Fibroblast of peridontal ligament (primary cell): ENCODE results near the gene MVK.
A peak's percentile ranks its signal among the peaks of the same experiment; 100 is the strongest.

Source experiments
- DNase-seq: peaks from one replicate; pipeline ENCODE4 v3.0.0-alpha.2; 2010; ENCODE audit errors: extremely low read depth

Gene MVK

DNA sequence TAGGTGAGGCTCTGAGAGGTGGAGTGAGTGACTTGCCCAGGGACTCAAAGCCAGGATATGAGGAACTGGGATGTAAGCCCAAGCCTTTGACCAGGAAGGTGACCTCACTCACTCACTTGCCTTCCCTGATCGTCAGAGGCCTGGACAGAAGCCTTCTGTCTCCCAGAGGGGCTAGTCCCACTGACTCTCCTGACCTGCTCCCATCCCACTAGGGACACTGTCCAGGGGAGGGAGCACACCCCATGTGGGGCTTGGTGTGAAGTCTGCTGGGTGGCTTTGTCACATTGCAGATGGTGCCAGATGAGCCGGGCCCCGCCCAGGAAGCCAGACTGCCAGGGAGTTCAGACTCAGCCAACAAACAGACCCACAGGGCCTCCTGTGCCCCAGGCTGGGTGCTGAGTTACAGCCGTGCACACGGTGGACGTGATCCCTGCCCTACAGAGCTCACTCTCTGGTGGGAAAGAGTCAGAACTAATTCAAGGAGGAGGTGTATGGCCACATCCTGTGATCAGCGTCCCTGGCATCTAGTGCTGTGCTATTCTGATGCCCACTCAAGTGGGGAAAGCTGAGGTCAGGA lies 28.6 kb upstream of the MVK start:
- peak; percentile 29 for DNase-seq

DNA sequence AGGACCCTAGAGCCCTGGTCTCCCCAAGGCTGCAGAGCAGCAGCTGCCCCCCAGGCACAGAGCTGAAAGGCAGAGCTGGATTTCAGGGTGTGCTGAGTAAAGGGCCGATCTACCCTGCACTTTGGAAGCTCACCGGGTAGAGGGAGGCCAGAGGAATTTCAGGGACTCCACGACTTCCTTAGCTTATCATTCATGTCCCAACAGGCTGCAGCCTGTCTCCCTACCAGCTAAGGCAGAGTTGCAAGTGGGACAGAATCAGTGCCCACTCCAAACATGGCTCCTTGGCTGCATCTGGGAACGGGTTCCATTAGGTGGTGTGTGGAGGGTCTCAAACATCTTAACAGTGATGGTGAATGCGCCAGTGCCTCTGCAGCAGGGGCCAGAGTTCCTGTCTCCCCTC lies 27.8 kb upstream of the MVK start:
- DNase-seq = no peak

GRCh38 chr12:109547286-109547685 lies 26.3 kb upstream of the MVK start:
- DNase-seq = no peak

- DNase-seq = no peak
These were observed 25.3 kb upstream of the MVK start for GRCh38 chr12:109548258-109548657.

DNA sequence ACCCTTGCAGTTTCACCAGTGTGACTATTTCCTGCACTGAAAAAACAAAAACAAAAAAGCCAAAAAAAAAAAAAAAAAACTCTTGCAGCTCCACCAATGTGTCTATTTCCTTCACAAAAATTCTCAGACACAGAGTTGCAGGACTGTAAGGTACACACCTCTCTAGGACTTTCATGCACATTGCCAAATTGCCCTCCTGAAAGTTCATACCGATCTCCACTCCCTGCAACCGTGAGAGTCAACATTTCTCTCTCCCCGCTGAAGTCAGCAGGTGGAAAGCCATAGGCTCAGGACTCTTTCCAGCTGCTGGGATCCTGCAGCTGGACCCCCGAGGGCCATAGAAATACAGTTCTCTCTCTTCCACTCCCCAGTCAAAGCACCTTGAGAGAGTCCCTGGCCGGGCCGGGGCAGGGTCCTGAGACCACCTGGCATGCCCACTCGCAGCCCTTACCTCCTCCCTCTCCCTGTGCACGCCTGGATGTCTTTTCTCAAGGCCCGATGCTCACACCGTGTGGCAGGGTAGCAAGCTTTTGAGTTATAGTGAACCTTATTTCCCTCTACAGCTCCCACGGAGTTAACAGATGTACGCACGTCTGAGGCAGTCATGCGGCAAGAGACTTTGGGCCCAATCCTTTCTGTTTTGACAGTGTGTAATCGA lies 23.9 kb upstream of the MVK start:
- DNase-seq = no peak

GRCh38 chr12:109550281-109550680 lies 23.3 kb upstream of the MVK start:
- DNase-seq = no peak

DNA sequence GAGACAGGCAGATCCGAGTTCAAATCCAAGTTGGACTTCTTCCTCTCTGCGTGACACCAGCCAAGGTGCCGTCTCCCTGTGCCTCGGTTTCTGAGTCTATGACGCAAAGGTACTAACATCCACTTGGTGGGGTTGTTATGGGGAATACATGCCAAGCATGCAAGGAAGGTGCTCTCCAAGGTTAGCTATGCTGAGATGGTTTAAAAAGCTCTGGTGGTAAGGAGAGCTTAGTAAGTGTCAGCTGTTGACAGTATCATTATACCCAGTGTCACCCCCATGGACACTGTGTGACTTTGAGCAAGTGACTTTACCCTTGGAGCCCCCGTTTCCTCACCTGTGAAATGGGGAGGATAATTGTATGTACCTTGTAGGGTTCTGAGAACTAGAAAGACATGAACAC lies 22.5 kb upstream of the MVK start:
- DNase-seq = no peak

- no peak for DNase-seq
These were observed 20.6 kb upstream of the MVK start for GRCh38 chr12:109552971-109553370.

DNA sequence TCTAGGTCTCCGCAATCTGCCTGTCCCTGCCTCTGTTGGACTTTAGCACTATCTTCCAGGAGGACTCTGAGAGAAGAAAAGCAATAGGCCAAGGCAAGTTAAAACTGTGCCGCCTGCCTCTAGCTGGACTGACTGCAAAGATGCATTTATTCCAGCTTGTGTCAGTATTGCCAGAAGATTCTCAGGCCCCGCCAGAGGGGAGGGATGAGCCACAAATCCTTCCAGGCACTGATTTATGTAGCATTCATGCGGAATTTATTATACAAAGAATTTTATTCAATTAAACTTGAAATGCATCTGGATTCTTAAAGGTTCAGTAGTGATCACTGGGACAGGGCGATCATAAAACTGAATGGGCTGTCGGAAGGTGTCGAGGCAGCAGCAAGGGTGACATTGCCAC lies 20.1 kb upstream of the MVK start:
- peak; percentile 10 for DNase-seq

DNA sequence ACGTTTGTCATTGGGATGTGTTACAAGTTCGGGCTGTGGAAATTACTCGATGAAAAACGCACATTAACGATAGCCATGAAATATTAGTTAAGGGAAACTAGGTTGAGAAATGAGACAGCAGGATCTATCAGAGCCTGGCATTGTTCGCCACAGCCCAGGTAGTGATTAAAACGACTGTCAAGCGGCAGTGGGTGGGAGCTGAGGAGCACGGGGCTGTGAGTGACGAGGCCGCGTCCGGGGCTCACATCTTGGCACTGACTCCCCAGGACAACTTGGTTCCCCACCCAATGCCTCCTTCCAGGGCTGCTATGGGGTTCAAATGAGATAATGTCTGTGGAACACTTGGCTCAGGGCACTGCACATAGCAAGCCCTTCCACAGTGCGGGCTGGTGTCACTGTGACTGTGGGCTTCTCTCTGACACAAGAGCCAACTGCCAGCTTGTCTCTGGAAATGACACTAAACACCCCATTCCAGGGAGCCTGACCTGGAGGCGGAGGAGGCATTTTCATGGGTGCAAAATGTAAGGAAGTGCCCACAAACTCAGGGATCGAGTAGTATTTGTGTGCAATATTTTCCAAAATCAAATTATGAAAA lies 19.6 kb upstream of the MVK start:
- DNase-seq = no peak

DNA sequence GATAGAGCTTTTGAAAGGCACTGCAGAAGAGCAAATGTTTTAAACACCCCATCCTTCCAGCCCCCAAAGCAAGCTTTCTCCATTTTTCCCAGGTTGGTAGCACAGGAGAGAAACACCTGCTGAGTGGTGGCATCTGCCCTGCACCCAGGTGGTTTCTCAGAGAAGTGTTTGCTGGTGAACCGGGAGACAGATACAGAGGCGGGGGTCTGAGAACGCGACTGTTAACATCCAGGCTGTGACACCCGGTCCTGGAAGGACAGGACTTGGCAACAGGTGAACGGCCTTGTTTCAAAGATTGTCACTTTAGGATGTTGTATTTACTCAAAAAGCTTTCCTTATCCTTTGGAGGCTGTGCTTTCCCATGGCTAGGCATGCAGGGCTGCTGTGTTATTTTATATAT lies 18.8 kb upstream of the MVK start:
- DNase-seq = no peak

DNA sequence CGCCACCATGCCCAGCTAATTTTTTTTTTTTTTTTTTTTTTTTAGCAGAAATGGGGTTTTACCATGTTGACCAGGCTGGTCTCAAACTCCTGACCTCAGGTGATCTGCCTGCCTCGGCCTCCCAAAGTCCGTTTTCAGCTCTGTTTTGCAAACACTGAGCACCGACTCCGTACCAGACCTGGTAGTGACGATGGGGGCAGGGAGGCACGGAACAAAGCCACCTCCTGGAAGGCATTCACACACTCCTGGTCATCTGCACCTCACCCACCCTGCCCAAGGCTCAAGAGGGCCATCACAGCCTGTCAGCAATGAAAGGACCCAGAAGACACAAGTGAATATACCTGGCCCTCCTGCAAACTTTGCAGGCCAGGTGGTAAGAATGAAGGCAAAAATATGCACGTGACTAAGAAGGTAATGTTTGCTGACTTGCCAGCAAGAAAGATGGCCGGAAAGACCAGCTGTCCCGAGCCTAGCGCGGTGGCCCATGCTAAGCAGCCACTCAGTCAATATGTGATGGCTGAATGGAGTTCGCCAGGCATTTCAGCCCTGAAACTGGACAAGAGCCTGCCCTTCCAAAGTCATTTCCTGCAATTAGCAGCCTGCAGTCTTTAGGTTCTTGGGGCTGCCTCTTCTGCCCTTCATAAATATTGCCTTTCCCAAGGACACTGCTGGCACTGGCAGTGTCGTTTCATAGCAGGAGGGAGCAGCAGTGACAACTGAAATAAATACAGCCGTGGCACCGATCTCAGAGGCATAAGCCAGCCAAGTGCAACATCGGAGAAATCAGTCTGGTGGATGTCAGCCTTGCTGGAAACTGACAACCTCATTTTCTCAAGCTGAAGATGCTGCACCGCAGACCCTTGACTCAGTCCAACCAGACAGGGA lies 17.9 kb upstream of the MVK start:
- DNase-seq = no peak

DNA sequence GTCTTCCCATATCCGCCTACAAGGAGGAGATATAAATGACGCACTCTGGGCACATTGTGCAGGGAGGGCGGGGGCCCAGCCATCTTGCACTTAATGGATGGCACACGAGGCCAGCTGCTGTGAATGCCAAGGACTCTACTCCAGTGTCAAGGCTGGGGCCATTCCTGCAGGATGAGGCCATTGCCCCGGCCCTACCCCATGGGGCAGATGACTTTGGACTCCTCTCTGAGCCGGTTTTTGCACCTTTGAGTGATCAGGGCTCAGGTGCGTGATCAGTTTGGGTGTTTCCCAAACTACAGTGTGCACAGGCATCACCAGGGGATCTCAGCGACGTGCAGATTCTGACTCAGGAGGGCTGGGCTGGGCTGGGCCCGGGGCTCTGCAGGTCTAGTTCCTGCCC lies 16.4 kb upstream of the MVK start:
- DNase-seq = no peak

DNA sequence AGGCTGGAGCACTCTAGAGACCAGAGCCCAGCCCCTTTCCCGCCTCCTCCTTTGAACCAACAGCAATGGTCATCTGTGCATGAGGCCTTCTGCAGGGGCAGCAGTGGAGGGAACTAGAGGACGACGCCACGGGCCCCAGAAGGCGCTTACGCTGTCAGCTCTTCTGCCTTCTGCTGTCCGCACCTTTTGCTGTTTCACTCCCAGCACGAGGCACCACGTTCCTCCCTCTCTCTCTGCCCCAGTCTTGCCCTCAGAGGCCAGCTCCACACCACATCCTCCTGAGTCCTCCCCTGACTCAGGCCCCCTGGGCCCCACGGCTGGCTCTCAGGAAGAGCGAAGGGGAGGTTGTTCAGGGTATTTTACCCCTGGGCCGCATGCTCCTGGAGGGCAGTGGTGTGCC lies 15.8 kb upstream of the MVK start:
- DNase-seq = no peak

DNA sequence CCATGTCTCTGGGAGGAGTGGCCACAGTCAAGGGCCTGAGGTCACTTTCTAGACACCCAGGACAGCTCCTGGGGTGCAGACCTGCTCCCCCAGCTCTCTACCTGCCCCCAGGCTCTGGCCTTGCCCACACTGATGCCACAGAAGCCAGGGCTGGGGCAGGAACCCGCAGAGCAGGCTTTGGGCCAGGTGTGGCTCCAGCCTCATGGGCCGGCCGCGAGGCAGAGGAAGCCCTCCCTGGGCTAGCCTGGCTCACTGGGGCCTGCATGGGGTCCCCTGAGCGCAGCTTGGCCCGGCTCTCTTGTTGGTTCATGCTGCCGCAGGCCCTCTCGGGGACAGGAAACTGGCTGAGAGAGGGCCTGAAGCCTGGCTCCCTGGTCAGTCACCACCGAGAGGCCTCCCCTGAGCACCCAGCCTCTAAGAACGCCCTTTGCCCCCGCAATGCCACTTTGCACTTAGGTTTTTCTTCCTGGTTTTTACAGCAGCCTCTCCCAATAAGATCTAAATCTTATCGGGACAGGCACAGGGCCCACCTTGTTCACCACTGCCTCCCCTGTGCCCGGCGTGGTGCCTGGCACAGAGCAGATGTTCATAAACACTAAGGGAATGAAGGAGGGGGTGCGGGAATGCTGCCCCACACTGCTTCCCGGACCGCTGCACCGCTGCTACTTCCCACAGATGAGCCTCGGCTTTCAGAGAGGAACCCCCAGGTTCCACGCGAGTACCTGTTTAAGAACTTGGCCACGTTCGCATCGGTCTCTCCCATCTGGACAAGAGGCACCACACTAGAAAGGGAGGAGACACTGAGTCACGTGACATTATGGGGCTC lies 15.0 kb upstream of the MVK start:
- DNase-seq = no peak

DNA sequence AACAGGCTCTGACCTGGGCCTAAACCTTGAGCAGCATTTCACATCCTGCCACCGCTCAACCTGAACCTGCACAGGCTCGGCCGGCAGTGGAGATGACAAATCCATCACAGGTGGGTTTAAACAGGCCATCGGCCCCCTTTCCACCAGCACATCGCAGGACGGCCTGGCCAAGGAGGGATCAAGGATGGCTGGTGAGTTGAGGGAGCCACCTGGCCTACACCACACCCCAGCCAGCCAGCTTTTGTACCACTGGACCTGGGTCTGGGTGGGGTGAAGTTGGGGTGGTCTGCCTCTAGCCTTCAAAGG lies 14.4 kb upstream of the MVK start:
- DNase-seq = no peak

- no peak for DNase-seq
These were observed 14.0 kb upstream of the MVK start for GRCh38 chr12:109559601-109560000.

GRCh38 chr12:109560867-109561710 lies 12.5 kb upstream of the MVK start:
- DNase-seq = no peak

DNA sequence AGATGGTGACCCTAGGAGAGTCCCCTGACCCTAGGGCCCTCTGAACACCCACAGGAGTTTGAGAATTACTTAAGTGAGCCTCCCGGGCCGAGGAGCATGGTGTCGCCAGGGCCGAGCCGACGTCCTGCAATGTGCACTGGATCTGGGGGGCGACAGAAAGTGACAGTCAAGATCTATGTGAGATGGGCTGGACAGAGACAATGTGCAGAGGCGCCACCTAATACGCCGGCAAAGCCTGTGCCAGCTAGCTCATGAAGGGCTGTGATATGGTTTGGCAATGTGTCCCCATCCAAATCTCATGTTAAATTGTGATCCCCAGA lies 11.9 kb upstream of the MVK start:
- DNase-seq = no peak

- DNase-seq = no peak
These were observed 10.7 kb upstream of the MVK start for GRCh38 chr12:109562871-109563270.
